Measurements from ENCODE around the gene MBTD1.
"Not testable (repeated sequence)": the region's sequence is repeated elsewhere in the genome, so short reads cannot be mapped to it uniquely, and the experiment has no call there.

Gene MBTD1

DNA sequence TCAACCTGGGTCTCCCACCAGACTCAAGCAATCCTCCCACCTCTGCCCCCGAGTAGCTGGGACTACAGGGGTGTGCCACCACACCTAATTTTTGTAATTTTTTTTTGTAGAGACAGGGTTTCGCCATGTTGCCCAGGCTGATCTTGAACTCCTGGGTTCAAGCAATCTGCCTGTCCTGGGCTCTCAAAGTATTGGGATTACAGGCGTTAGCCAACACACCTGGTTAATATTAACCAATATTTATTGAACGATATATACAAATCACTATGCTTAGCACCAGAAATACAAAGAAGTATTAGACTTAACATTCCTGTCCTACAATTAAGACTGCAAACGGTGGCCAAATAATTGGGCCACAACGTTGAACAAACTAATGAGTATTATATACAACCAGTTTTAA is 4.2 kb downstream of the MBTD1 start:
- no peak for DNase-seq (ENCODE audit: low spot score)

DNA sequence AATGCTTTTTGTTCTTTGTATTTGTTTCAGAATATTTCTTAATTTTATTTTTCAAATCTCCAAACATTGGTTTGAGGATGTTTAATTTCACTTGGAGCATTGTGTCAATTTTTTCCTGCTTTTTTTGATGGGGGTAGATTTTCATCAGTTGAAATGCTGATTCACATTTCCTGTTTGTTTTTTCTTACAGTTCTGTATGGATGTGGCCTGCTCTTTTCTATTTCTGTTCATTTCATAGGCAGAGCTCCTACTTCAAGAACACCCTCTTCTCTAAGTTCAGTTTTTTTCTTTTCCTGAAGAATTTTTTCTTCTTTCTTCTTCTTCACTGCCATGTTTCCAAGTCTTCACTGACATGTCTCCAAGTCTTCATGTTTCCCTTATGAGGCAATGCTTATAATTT is 8.8 kb downstream of the MBTD1 start:
- no peak for DNase-seq (ENCODE audit: low spot score)

DNA sequence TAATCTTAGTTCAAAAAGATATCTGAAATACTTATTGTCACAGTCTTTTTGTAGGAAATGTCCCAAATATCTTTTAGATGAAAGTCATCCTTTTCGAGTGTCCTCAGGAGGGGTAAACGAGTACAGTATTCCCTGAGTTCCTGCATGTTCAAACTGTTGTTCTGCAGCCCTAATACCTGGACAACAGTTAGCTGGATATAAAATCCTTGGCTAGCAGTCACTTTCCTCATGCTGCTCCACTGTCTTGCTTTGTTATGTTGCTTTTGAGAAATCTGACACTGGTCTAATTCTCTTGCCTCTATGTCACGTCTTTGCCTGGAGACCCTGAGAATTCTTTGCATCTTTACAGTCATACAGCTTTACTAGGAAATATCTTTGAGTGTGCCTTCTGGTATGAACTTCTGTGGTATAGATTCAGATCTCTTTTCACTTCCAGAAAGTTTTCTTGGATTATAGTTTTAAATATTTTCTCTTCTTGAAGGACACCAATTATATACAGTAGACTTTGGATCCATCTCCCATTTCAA is 9.5 kb downstream of the MBTD1 start:
- no peak for DNase-seq (ENCODE audit: low spot score)

DNA sequence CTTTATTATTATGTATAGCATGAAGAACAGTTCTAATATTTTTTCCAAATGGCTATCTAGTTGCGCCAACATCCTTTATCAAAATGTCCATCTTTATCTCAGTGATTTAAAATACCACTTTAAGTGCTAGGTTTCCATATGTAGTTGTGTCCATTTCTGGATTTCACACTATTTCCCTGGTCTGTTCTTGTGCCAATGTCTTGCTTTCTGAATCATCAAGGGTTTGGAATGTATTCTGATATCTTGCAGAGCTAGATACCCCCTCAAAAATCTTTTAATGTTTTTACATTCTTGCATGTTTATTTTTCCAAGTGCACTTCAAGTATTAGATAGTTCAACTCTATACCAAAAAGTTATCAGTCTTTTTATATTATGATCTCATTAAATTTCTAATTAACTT is 14.3 kb downstream of the MBTD1 start:
- no peak for DNase-seq (ENCODE audit: low spot score)

DNA sequence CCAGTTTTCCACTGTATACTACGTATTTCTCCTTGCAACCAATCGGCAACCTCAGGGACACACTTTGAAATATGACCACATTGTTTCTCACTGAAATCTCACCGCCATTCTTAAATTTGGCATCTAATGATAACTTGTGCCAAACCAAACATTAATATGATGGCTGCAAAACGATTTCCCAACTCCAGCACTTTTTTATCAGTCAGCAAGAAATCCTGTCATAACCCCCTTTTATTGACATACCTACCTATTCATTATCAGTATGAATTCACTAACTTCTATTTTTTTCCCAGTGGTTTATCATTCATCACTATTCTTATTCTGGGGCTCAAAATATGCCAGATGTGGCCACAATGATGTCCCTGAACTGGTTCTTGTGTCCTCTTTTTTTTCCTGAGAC is 15.8 kb downstream of the MBTD1 start:
- DNase-seq (ENCODE audit: low spot score), result no peak

DNA sequence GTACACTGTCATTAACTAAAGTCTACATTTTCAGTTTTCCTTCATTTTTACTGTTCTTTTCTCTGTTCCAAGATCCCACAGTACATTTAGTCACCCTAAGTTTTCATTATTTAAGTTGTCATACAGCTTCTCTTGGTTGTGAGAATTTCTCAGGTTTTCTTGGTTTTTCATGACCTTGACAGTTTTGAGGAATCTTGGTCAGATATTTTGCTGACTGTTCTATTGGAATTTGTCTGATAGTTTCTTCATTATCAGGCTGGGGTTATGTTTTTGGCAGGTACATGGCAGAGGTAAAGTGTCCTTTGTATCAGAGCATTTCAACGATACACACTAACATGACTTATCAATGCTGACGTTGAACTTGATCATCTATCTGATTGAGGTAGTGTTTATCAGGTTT is 19.6 kb downstream of the MBTD1 start:
- no peak for DNase-seq (ENCODE audit: low spot score)

DNA sequence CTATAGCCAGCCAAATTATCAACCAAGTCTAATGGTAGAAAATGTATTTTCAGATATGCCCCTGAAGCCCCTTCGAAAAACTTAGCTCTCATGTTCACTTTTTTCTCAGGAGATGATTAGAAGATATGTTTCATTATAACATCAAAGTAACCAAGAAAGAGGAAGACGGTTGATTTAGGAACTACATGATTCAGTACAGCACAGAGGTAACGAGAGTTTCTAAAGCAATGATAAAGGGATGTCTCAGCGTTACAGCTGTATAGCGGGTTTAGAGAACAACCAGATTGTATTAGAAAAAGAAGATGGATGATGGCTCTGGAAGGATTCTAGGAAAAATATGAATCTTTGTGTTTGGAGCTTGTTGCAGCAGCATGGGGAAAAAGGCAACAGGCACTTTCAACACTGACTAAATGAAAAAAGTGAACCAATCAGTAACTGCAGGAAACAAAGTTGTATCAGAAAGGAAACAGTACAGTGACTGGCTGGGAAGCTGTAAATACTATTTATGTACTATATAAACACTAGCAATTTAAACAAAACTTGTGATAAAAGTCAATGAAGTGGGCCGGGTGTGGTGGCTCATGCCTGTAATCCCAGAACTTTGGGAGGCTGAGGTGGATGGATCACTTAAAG is 21.5 kb downstream of the MBTD1 start:
- no peak for DNase-seq (ENCODE audit: low spot score)

GRCh38 chr17:51234162-51234561 is 25.7 kb downstream of the MBTD1 start:
- no peak for DNase-seq (ENCODE audit: low spot score)

- no peak for DNase-seq (ENCODE audit: low spot score)
These were observed 27.9 kb downstream of the MBTD1 start for GRCh38 chr17:51231999-51232398.

GRCh38 chr17:51230306-51230705 is 29.5 kb downstream of the MBTD1 start:
- no peak for DNase-seq (ENCODE audit: low spot score)

DNA sequence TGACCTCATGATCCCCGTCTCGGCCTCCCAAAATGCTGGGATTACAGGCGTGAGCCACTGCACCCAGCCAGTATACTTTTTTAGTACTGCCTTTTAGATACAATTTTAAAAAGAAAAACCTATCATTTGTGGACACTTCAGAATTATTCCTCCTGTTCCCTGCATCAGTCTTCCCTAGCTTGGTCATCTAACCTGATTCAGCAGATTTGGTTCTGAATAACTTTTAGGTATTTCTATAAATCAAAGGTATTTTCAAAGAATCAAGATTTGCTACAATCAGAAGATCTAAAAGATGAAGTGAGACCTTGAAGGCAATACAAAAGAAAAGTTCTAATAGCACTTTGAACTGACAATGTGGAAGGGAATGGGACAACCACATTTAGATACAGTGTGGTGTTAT is 30.0 kb downstream of the MBTD1 start:
- DNase-seq (ENCODE audit: low spot score), result no peak

GRCh38 chr17:51228161-51228560 is 31.7 kb downstream of the MBTD1 start:
- no peak for DNase-seq (ENCODE audit: low spot score)

GRCh38 chr17:51225523-51225922 is 34.3 kb downstream of the MBTD1 start:
- not testable (repeated sequence) for DNase-seq (ENCODE audit: low spot score)

GRCh38 chr17:51224402-51225262 is 35.2 kb downstream of the MBTD1 start:
- no peak for DNase-seq (ENCODE audit: low spot score)

GRCh38 chr17:51221322-51221721 is 38.5 kb downstream of the MBTD1 start:
- no peak for DNase-seq (ENCODE audit: low spot score)

GRCh38 chr17:51217946-51218345 is 41.9 kb downstream of the MBTD1 start:
- no peak for DNase-seq (ENCODE audit: low spot score)

- DNase-seq (ENCODE audit: low spot score), result no peak
These were observed 44.9 kb downstream of the MBTD1 start for GRCh38 chr17:51214920-51215319.

- no peak for DNase-seq (ENCODE audit: low spot score)
These were observed 56.0 kb downstream of the MBTD1 start for GRCh38 chr17:51203838-51204237.

GRCh38 chr17:51200846-51201245 is 59.0 kb downstream of the MBTD1 start:
- no peak for DNase-seq (ENCODE audit: low spot score)

DNA sequence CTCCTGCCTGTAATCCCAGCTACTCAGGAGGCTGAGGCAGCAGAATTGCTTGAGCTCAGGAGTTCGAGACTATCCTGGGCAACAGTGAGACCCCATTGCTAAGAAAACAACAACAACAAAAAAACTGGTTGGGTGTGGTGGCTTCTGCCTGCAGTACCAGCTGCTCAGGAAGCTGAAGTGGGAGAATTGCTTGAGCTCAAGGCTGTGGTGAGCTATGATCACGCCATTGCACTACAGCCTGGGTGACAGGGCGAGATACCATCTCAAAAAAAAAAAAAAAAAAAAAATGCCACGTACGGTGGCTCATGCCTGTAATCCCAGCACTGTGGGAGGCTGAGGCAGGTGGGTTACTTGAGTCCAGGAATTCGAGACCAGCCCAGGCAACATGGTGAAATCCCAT is 59.6 kb downstream of the MBTD1 start:
- no peak for DNase-seq (ENCODE audit: low spot score)

GRCh38 chr17:51197754-51198153 is 62.1 kb downstream of the MBTD1 start:
- no peak for DNase-seq (ENCODE audit: low spot score)

- no peak for DNase-seq (ENCODE audit: low spot score)
These were observed 68.0 kb downstream of the MBTD1 start for GRCh38 chr17:51191895-51192294.

- DNase-seq (ENCODE audit: low spot score), result no peak
These were observed 70.2 kb downstream of the MBTD1 start for GRCh38 chr17:51189628-51190027.

DNA sequence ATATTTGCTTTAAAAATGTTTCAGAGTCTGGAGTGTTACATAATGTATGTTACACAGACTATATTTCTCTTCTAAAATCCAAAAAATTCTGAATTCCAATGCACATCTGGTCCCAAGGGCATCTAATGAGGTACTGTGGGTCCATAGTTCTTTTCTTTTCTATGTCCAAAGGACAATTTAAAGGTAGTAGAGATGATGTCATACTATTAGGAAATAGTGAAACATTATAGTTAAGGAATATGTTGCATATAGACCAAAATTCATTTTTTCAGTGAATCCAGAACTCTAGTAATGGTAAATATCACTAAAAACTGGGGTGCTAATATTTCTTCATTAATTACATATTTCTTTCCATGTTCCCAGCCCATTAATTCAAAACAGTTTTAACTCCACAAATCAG is 70.7 kb downstream of the MBTD1 start:
- DNase-seq (ENCODE audit: low spot score), result no peak
